ENCODE data around the gene PTGES. TPM values are rescaled to one million over a fixed set of nuclear protein-coding genes. Genes with fewer than 3 reads are reported as not detected.
A peak's percentile ranks its signal among the peaks of the same experiment; 100 is the strongest.
"Not testable (repeated sequence)": the region's sequence is repeated elsewhere in the genome, so short reads cannot be mapped to it uniquely, and the experiment has no call there.

The PTGES gene
- total RNA-seq, 3 donors from 2014 or later: 3.4 to 10.8 (median 5.2) TPM

DNA sequence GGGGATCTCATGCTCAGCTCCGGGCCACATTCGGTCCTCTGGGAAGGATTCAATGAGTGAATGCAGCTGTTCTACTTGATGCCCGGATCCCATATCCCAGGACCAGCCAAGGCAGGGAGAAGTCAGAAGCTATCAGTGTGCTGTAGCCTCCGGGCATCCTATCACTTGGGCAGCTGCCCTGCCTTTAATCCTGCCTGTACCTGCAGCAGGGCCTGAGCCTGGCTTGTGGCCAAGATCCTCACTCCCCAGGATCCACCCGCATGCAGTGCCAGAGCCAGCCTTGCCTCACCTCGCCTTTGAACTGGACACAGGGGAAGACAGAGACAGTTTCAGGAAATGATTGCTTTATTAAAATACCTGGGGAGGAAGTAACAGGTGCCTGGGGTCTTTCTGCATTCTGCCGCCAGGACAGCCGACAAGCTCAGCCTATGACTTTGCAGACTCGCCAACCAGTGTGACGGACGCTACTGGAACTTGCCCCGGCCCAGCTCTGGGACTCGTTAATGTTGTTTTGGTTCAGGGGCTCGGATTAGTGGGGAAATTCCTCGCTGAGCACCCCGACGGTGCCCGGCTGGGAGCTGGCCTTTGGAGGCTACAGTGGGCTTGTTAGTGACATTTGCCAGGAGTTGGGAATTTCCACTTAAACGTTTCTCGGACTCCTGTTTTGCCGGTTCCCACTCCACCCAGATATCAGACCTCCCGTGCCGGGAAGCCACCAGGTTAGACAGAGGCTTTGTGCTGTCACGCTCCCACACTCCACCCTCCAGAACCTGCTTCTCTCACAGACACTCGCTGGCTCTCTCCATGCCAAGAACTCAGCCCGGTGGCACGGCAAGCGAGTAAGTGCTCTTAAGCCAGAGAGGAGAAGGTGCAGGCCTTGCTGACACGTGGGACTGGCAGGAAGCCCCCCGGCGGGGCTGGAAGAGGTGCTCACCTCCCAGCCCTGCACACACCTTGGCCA, 721 bp downstream of the PTGES start:
- intact Hi-C loops (cut with DNase I, micrococcal nuclease): no loop called here
- Histone ChIP-seq H3K9me3 (no peaks in the 10 kb centered on the region), H3K4me3 (no peak overlapping the region), H3K36me3 (ENCODE audit: low read depth) (no peaks in the 10 kb centered on the region), H3K4me1 (ENCODE audit: low read depth) (peaks cover 13% of the 10 kb centered on the region)
- TF ChIP-seq, protein P1, sequence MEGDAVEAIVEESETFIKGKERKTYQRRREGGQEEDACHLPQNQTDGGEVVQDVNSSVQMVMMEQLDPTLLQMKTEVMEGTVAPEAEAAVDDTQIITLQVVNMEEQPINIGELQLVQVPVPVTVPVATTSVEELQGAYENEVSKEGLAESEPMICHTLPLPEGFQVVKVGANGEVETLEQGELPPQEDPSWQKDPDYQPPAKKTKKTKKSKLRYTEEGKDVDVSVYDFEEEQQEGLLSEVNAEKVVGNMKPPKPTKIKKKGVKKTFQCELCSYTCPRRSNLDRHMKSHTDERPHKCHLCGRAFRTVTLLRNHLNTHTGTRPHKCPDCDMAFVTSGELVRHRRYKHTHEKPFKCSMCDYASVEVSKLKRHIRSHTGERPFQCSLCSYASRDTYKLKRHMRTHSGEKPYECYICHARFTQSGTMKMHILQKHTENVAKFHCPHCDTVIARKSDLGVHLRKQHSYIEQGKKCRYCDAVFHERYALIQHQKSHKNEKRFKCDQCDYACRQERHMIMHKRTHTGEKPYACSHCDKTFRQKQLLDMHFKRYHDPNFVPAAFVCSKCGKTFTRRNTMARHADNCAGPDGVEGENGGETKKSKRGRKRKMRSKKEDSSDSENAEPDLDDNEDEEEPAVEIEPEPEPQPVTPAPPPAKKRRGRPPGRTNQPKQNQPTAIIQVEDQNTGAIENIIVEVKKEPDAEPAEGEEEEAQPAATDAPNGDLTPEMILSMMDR (IDR thresholded peaks at IDR 0.05): no peak
- ATAC-seq (peak; percentile 69), DNase-seq (peak in 2 of 3 donors; percentile 62 to 69)

DNA sequence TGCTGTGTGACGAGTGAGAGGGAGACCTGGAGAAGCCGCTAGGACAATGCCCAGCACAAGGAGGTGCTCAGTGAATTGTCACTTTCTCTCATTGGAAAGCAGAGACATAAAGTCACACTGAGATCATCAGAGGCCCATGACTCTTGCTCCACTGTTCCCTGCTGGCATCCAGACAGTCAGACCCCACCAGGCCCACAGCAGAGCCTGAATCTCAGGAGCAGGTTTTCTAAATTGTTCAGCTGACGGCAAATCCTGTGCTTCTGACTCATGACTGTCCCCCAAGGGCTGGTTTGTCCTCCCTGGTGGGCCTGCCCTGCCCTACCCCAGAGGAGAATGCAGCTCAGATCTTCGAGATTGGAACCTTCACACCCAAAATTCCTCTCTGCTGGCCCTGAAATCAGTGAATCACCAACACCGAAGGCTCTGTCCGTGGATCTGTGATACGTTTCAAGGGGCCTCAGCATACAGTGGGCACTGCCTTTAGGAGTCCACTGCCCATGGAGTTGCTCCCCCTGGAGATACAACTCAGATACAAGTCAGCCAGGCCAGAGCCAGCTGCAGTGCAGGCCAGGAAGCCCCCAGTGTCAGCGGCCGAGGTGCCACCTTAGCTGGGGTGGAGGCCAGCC, 2.7 kb downstream of the PTGES start:
- H3K4me1 ChIP-seq (ENCODE audit: low read depth): peaks cover 13% of the 10 kb centered on the region
- no peak for ATAC-seq
- intact Hi-C loops (cut with DNase I, micrococcal nuclease): no loop called here
- no peak overlapping the region for H3K4me3 ChIP-seq
- TF ChIP-seq, protein P1 (IDR thresholded peaks at IDR 0.05): no peak
- no peaks in the 10 kb centered on the region for H3K36me3 ChIP-seq (ENCODE audit: low read depth)
- no peaks in the 10 kb centered on the region for H3K9me3 ChIP-seq
- DNase-seq: no peak

DNA sequence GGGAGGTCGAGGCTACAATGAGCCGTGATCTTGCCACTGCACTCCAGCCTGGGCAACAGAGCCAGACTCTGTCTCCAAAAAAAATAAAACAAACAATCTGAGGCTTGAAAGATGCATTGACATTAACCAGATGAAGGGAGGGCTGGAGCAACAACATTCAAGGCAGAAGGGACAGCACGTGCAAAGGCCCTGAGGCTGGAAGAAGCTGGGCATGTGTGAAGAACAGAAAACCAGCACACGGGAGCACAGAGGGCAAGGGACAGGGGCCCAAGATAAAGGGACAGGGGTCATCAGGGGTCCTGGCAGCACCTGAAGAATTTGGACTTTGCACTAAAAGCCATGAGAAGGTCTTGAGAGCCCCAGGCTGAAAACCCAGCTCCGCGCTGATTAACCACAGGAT, 3.3 kb downstream of the PTGES start:
- intact Hi-C loops (cut with DNase I, micrococcal nuclease): no loop called here

DNA sequence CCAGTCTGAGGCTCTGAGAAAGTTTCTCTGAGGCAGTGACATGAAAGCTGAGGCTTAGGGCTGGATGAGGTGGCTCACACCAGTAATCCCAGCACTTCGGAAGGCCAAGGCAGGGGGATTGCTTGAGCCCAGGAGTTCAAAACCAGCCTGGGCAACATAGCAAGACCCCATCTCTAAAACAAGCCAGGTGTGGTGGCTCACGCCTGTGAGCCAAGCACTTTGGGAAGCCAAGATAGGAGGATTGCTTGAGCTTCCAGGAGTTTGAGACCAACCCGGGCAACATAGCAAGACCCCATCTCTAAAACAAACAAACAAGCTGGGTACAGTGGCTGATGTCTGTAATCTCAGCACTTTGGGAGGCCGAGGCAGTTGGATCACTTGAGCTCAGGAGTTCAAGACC, 3.8 kb downstream of the PTGES start:
- H3K9me3 ChIP-seq; ATAC-seq; H3K36me3 ChIP-seq (ENCODE audit: low read depth); H3K4me3 ChIP-seq; intact Hi-C loops (cut with DNase I, micrococcal nuclease); DNase-seq: not testable (repeated sequence)
- H3K4me1 ChIP-seq (ENCODE audit: low read depth): peaks cover 13% of the 10 kb centered on the region

More for the DNA sequence above, 3.3 kb downstream of the PTGES start:
- no peak for DNase-seq
- TF ChIP-seq, protein P1 (IDR thresholded peaks at IDR 0.05): no peak
- no peaks in the 10 kb centered on the region for H3K36me3 ChIP-seq (ENCODE audit: low read depth)
- H3K4me1 ChIP-seq (ENCODE audit: low read depth): peaks cover 13% of the 10 kb centered on the region
- ATAC-seq: no peak
- H3K9me3 ChIP-seq: no peaks in the 10 kb centered on the region
- H3K4me3 ChIP-seq: no peak overlapping the region

DNA sequence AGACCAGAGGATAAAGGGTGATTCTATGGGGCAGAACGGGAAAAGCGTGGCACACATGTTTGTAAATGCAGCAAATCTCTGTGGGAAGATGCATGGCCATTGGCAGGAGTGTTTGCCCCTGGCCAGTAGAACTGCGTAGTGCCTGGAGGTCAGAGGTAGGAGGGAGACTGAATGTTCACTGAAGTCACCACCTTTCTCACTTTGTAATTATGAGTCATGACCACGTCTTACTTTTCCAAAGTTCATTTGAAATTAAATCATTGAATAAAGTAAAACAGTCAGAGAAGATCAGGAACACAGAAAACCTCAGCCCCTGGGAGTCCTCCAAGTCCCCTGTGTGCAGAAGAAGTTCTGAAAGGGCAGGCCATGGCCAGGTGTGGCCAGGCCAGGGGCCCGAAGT, 4.6 kb downstream of the PTGES start:
- H3K4me3 ChIP-seq: no peak overlapping the region
- no peaks in the 10 kb centered on the region for H3K36me3 ChIP-seq (ENCODE audit: low read depth)
- H3K4me1 ChIP-seq (ENCODE audit: low read depth): peaks cover 13% of the 10 kb centered on the region
- ATAC-seq (no peak), DNase-seq (no peak)
- H3K9me3 ChIP-seq: no peaks in the 10 kb centered on the region
- intact Hi-C loops (cut with DNase I, micrococcal nuclease): no loop called here
- TF ChIP-seq, protein P1 (IDR thresholded peaks at IDR 0.05): no peak

Measured in mucosa of descending colon (tissue), 3 donors.